22Rv1 (cell line): ENCODE data around the gene ARAP1.

ENCODE experiments used
- H3K27ac ChIP-seq: fragments of 450-650 bp; 2 replicates; pipeline ENCODE4 v1.5.1; 2017
- ZFX ChIP-seq: fragments of 450-650 bp; IDR thresholded peaks from 2 replicates; pipeline ENCODE4 v1.6.1; 2017; ENCODE audit warnings: antibody characterized with exemption, borderline replicate concordance
- TF ChIP-seq, protein P1 (sequence below): fragments of 450-650 bp; IDR thresholded peaks from 2 replicates; pipeline ENCODE4 v1.5.1; 2017; ENCODE audit warnings: mild to moderate bottlenecking

Gene ARAP1

DNA sequence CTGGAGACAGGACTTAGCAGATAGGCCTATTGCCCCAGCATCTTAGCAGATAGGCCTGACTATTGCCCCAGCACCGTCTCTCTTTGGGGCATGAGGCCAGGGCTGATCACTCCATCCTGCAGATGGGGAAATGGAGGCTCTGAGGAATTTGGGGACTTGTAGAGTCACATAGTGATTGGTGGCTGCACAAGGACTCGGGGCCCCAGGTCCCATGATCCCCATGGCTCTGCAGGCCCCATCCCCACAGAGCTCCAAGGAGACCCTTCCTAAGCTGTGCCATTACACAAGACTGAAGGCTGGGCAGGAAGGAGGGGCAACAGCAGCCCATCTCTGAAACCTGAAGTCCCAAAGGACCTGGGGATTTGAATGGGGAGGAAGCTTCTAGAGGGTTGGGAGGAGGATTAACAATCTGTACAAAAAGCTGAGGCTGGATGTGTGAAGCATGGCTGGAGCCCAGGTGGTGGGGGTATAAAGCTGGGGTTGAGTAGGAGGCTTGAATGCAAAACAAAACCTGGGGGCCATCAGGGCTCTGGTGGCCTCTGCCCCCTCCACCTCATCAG lies 1.6 kb downstream of the ARAP1 start:
- no peak overlapping the region for H3K27ac ChIP-seq
- no peak for TF ChIP-seq ZFX
- TF ChIP-seq, protein P1, sequence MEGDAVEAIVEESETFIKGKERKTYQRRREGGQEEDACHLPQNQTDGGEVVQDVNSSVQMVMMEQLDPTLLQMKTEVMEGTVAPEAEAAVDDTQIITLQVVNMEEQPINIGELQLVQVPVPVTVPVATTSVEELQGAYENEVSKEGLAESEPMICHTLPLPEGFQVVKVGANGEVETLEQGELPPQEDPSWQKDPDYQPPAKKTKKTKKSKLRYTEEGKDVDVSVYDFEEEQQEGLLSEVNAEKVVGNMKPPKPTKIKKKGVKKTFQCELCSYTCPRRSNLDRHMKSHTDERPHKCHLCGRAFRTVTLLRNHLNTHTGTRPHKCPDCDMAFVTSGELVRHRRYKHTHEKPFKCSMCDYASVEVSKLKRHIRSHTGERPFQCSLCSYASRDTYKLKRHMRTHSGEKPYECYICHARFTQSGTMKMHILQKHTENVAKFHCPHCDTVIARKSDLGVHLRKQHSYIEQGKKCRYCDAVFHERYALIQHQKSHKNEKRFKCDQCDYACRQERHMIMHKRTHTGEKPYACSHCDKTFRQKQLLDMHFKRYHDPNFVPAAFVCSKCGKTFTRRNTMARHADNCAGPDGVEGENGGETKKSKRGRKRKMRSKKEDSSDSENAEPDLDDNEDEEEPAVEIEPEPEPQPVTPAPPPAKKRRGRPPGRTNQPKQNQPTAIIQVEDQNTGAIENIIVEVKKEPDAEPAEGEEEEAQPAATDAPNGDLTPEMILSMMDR = no peak

DNA sequence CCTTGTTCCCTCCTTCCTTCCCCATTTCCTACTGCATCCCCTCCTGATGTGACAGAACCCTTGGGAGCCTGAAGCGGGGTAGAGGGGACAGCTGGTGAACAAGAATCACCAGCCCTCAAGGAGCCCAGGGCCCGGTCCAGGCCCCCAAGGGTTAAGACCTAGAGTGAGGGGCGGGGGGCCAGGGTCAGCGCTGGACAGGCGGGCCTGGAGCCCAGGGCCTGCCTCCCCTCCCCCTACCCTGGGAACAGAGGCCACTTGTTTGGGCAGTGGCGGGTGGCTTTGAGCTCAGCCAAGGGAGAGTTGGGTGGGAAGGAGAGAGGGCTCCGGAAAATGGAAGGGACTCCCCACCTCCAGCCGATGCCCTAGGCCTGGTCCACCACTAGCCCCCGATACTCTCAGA lies 2.1 kb downstream of the ARAP1 start:
- TF ChIP-seq, protein P1 = no peak
- TF ChIP-seq ZFX = no peak
- no peak overlapping the region for H3K27ac ChIP-seq

- TF ChIP-seq, protein P1 = no peak
- no peak for TF ChIP-seq ZFX
- H3K27ac ChIP-seq = no peak overlapping the region
These were observed 4.8 kb downstream of the ARAP1 start for GRCh38 chr11:72747289-72747855.

GRCh38 chr11:72746821-72747220 lies 5.4 kb downstream of the ARAP1 start:
- TF ChIP-seq ZFX = no peak
- TF ChIP-seq, protein P1 = no peak
- H3K27ac ChIP-seq = no peak overlapping the region

GRCh38 chr11:72745925-72746550 lies 6.2 kb downstream of the ARAP1 start:
- no peak overlapping the region for H3K27ac ChIP-seq
- TF ChIP-seq, protein P1 = no peak
- TF ChIP-seq ZFX = no peak

GRCh38 chr11:72745511-72745910 lies 6.7 kb downstream of the ARAP1 start:
- H3K27ac ChIP-seq = no peak overlapping the region
- TF ChIP-seq, protein P1 = no peak
- TF ChIP-seq ZFX = no peak

GRCh38 chr11:72744474-72744873 lies 7.7 kb downstream of the ARAP1 start:
- no peak for TF ChIP-seq ZFX
- TF ChIP-seq, protein P1 = no peak
- no peak overlapping the region for H3K27ac ChIP-seq
